ENCODE results near the gene SPARCL1. TPM values are rescaled to one million over a fixed set of nuclear protein-coding genes. Genes with fewer than 3 reads are reported as not detected.

SPARCL1 gene
- total RNA-seq, 1 donor from 2014 or later, result 8.6 TPM

DNA sequence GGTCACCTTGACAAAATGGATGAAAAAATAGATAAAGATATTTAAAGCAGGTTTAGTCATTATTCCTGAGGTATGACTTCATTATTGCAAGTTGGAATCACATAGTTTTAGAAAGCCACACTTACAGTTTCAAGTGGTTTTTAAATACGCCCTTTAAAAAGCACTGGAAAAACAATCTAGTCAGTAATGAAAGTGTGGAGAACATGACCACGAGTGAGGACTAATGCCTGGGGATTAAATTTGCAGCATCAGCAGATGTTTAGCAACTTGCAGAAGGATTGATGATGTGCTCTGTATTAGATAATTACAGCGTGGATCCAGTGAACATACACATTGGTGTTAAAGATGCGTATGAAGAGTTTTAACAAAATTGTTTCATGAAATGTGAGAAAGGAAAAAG lies 5.9 kb downstream of the SPARCL1 start:
- no peak for DNase-seq (ENCODE audit: low read depth, low spot score)
- peaks cover 67% of the 10 kb centered on the region for H3K4me1 Mint-ChIP-seq
- no peaks in the 10 kb centered on the region for H3K27me3 Mint-ChIP-seq (ENCODE audit: low read depth)
- H3K27ac Mint-ChIP-seq (ENCODE audit: unreplicated experiment), result no peak overlapping the region
- H3K36me3 Mint-ChIP-seq (ENCODE audit: low read depth), result peaks cover 12% of the 10 kb centered on the region
- TF ChIP-seq, protein P1, sequence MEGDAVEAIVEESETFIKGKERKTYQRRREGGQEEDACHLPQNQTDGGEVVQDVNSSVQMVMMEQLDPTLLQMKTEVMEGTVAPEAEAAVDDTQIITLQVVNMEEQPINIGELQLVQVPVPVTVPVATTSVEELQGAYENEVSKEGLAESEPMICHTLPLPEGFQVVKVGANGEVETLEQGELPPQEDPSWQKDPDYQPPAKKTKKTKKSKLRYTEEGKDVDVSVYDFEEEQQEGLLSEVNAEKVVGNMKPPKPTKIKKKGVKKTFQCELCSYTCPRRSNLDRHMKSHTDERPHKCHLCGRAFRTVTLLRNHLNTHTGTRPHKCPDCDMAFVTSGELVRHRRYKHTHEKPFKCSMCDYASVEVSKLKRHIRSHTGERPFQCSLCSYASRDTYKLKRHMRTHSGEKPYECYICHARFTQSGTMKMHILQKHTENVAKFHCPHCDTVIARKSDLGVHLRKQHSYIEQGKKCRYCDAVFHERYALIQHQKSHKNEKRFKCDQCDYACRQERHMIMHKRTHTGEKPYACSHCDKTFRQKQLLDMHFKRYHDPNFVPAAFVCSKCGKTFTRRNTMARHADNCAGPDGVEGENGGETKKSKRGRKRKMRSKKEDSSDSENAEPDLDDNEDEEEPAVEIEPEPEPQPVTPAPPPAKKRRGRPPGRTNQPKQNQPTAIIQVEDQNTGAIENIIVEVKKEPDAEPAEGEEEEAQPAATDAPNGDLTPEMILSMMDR (conservative IDR thresholded peaks at IDR 0.05), result no peak
- peaks cover 6% of the 10 kb centered on the region for H3K9me3 Mint-ChIP-seq
- H3K4me3 Mint-ChIP-seq, result no peak overlapping the region

DNA sequence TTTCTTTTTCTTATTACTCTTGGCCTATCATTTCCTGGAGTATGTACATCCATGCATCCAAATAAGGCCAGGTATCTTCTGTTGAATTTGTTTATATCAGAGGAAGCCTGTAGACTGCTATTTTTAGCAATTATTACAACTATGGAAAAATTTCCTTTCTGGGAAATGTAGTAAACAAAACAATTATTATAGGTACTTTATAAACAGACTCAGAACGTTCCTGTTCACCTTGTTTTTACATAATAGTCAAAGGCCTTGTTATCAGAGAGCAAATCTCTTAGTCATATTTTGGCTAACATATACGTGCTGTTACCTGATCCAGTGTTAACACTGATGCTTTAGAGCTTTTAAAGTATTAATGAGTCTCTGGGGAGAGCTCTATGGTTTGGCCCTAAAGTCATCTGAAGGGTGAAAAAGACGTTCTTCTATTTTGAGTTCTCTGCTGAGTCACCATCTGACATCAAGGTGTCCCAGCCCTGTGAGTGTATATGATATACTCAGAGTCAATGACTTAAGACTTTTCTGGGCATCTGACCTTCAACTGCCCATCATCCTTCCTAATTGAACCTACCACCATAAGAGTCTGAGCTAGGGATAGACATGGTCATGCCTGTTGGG lies 7.3 kb downstream of the SPARCL1 start:
- no peak overlapping the region for H3K4me3 Mint-ChIP-seq
- TF ChIP-seq, protein P1 (conservative IDR thresholded peaks at IDR 0.05), result no peak
- peaks cover 12% of the 10 kb centered on the region for H3K36me3 Mint-ChIP-seq (ENCODE audit: low read depth)
- no peaks in the 10 kb centered on the region for H3K27me3 Mint-ChIP-seq (ENCODE audit: low read depth)
- peaks cover 52% of the 10 kb centered on the region for H3K4me1 Mint-ChIP-seq
- DNase-seq (ENCODE audit: low read depth, low spot score), result no peak
- H3K9me3 Mint-ChIP-seq, result peaks cover 6% of the 10 kb centered on the region
- no peak overlapping the region for H3K27ac Mint-ChIP-seq (ENCODE audit: unreplicated experiment)

DNA sequence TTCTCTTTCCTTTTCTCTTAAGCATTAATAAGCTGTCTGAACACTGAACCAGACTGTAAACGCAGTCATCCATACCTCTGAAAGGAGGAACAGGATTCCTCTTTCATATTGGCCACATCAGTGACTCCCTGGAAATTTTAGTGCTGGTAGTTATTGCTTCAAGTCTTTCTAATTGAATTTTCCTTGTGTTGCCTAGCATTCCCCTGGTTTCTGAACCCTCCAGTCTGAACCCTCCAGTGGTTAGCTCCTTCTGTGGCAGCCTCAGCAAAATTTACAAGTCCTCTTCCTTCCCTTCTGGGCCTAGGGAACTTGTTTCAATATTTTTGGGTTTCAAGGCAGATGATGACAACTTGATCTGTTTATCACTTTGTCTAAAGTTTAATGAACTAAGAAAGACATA lies 7.9 kb downstream of the SPARCL1 start:
- TF ChIP-seq, protein P1 (conservative IDR thresholded peaks at IDR 0.05), result no peak
- H3K27me3 Mint-ChIP-seq (ENCODE audit: low read depth), result no peaks in the 10 kb centered on the region
- no peak for DNase-seq (ENCODE audit: low read depth, low spot score)
- peaks cover 47% of the 10 kb centered on the region for H3K4me1 Mint-ChIP-seq
- H3K27ac Mint-ChIP-seq (ENCODE audit: unreplicated experiment), result no peak overlapping the region
- no peak overlapping the region for H3K4me3 Mint-ChIP-seq
- peaks cover 12% of the 10 kb centered on the region for H3K36me3 Mint-ChIP-seq (ENCODE audit: low read depth)
- H3K9me3 Mint-ChIP-seq, result peaks cover 6% of the 10 kb centered on the region

DNA sequence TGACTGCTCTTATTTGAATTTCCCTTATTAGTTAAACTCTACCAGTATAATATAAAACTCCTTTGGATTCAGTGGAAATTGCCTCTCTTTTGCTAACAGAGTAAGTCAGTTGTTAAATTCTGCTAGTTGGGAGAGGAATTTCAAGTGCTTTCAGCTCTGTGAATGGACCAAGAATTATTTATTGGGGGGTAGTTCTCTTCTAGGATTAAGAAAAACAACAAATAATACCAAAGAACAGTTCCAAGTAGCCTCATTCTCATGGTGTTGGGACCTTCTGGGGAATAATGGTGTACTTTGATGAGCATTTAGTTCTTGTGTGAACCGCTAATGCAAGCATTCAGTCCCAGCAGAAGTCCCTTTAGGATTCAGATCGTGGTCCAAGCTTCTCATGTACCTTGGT lies 11.6 kb downstream of the SPARCL1 start:
- Mint-ChIP-seq H3K27me3 (ENCODE audit: low read depth) (no peaks in the 10 kb centered on the region), H3K4me1 (peaks cover 23% of the 10 kb centered on the region), H3K9me3 (no peaks in the 10 kb centered on the region), H3K36me3 (ENCODE audit: low read depth) (no peaks in the 10 kb centered on the region), H3K27ac (ENCODE audit: unreplicated experiment) (no peak overlapping the region), H3K4me3 (no peak overlapping the region)
- TF ChIP-seq, protein P1 (conservative IDR thresholded peaks at IDR 0.05), result no peak
- DNase-seq (ENCODE audit: low read depth, low spot score), result no peak

DNA sequence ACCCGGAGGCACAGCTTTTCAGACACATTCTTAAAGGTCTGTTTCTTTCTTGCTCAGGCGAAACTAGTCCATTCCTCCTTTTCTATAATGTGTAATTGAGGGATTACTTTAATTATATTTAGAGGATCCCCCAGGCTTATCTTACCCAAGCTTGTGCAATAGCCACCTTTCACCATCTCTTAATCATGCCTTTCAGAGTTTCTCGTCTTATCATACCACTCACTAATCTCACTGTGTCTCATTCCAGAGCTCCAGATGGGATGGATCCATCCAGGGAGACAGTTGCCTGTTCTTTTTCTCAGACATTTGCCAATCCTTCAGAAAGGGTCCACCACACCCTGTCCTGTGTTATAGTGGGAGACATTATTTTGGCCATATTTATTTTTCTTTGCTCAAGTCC lies 12.5 kb downstream of the SPARCL1 start:
- no peak overlapping the region for H3K27ac Mint-ChIP-seq (ENCODE audit: unreplicated experiment)
- H3K27me3 Mint-ChIP-seq (ENCODE audit: low read depth), result no peaks in the 10 kb centered on the region
- H3K9me3 Mint-ChIP-seq, result no peaks in the 10 kb centered on the region
- H3K36me3 Mint-ChIP-seq (ENCODE audit: low read depth), result no peaks in the 10 kb centered on the region
- peaks cover 17% of the 10 kb centered on the region for H3K4me1 Mint-ChIP-seq
- no peak for DNase-seq (ENCODE audit: low read depth, low spot score)
- TF ChIP-seq, protein P1 (conservative IDR thresholded peaks at IDR 0.05), result no peak
- no peak overlapping the region for H3K4me3 Mint-ChIP-seq
